Fibroblast of lung (primary cell): Measurements from ENCODE around the gene TBC1D5. TPM values are rescaled to one million over a fixed set of nuclear protein-coding genes. Genes with fewer than 3 reads are reported as not detected.

Experiments used
- DNase-seq, 2 donors: peaks; one replicate each; pipeline versions ENCODE4 v3.0.0 to v3.0.0-alpha.2; 2010; ENCODE audit warnings: low read depth in 2 of 2
- H2AFZ ChIP-seq: 2 replicates; pipeline ENCODE4 v1.5.1; 2012; ENCODE audit warnings: low read length, control low read depth, inconsistent platforms
- H3K27ac ChIP-seq: 2 replicates; pipeline ENCODE4 v1.5.1; 2011; ENCODE audit warnings: low read length, control low read depth; ENCODE audit not compliant: insufficient read depth
- H3K27me3 ChIP-seq: 2 replicates; pipeline ENCODE4 v1.5.1; 2011; ENCODE audit warnings: mild to moderate bottlenecking, low read length; ENCODE audit not compliant: control insufficient read depth, insufficient read depth
- H3K36me3 ChIP-seq: 2 replicates; pipeline ENCODE4 v1.5.1; 2011; ENCODE audit warnings: low read length; ENCODE audit not compliant: control insufficient read depth, insufficient read depth
- H3K4me1 ChIP-seq: 2 replicates; pipeline ENCODE4 v1.5.1; 2011; ENCODE audit warnings: low read length; ENCODE audit not compliant: control insufficient read depth, insufficient read depth; ENCODE audit errors: extremely low read depth
- H3K4me2 ChIP-seq: 2 replicates; pipeline ENCODE4 v1.5.1; 2011; ENCODE audit warnings: low read length, control low read depth; ENCODE audit not compliant: insufficient read depth; ENCODE audit errors: extremely low read depth
- H3K4me3 ChIP-seq, 4 experiments: fragments of 200-600 bp in 1 of 4; sonication (generic) in 1 of 4; replicated peaks in 1 of 4; 2 replicates each; pipeline ENCODE4 v1.5.1; 2011 to 2016; ENCODE audit warnings: low read length in 4 of 4, low read depth in 3 of 4, mild to moderate bottlenecking in 3 of 4, control low read depth in 2 of 4, inconsistent platforms in 1 of 4, mixed read lengths in 1 of 4; ENCODE audit not compliant: insufficient read depth in 1 of 4; ENCODE audit errors: control extremely low read depth in 1 of 4
- H3K79me2 ChIP-seq: 2 replicates; pipeline ENCODE4 v1.5.1; 2012; ENCODE audit warnings: mild to moderate bottlenecking, low read length, inconsistent platforms; ENCODE audit not compliant: control insufficient read depth, insufficient read depth
- H3K9ac ChIP-seq: 2 replicates; pipeline ENCODE4 v1.5.1; 2011; ENCODE audit warnings: mild to moderate bottlenecking, low read length, control low read depth; ENCODE audit not compliant: insufficient read depth
- H3K9me3 ChIP-seq: 2 replicates; pipeline ENCODE4 v1.5.1; 2012; ENCODE audit warnings: low read depth, low read length; ENCODE audit not compliant: control insufficient read depth, insufficient read depth
- H4K20me1 ChIP-seq: 2 replicates; pipeline ENCODE4 v1.5.1; 2011; ENCODE audit warnings: low read length; ENCODE audit not compliant: control insufficient read depth, insufficient read depth; ENCODE audit errors: extremely low read depth
- CTCF ChIP-seq, 2 donors: IDR thresholded peaks in 1 of 2; conservative IDR thresholded peaks in 1 of 2; 1 replicate in 1 of 2; 2 replicates in 1 of 2; pipeline ENCODE4 v1.5.1; 2011 to 2012; ENCODE audit warnings: low read length in 2 of 2, control low read depth in 1 of 2, inconsistent platforms in 1 of 2, low read depth in 1 of 2, mild to moderate bottlenecking in 1 of 2
- EZH2 ChIP-seq: IDR thresholded peaks from 2 replicates; pipeline ENCODE4 v1.5.1; 2012; ENCODE audit warnings: low read length, control low read depth, mild to moderate bottlenecking; ENCODE audit errors: missing control alignments
- polyA plus RNA-seq, 2 donors: library from polyadenylated mRNA; depleted of rRNA in 1 of 2; stranded (reverse) in 1 of 2; unstranded in 1 of 2; fragments of >200 nt; gene quantifications; 2 replicates each; pipeline ENCODE4 v1.2.1, GENCODE V29; 2011 to 2012; ENCODE audit warnings: missing spikeins in 1 of 2
- total RNA-seq: library from RNA; depleted of rRNA; stranded (reverse); fragments of >200 nt; gene quantifications from 2 replicates; pipeline ENCODE4 v1.2.1, GENCODE V29; 2014

Gene TBC1D5
- total and polyA plus RNA-seq, 2 donors (not counting 1 experiment from before 2014, with no cell fraction given), result 43.6 to 129 TPM

- no peak for TF ChIP-seq CTCF (conservative IDR thresholded peaks at IDR 0.05 in 1 of 2, IDR thresholded peaks at IDR 0.05 in 1 of 2; ENCODE audit: low read depth in 1 of 2, low read length in 2 of 2)
- no peak for TF ChIP-seq EZH2
- H3K4me2 ChIP-seq, result no peak overlapping the region
- H3K9me3 ChIP-seq, result no peaks in the 10 kb centered on the region
- H2AFZ ChIP-seq, result no peak overlapping the region
- no peak overlapping the region for H3K4me3 ChIP-seq
- no peaks in the 10 kb centered on the region for H3K79me2 ChIP-seq
- no peaks in the 10 kb centered on the region for H3K27me3 ChIP-seq
- no peak overlapping the region for H3K27ac ChIP-seq
- no peaks in the 10 kb centered on the region for H4K20me1 ChIP-seq
- no peak overlapping the region for H3K9ac ChIP-seq
- H3K36me3 ChIP-seq, result no peaks in the 10 kb centered on the region
- H3K4me1 ChIP-seq, result no peaks in the 10 kb centered on the region
- no peak for DNase-seq
Measured at GRCh38 chr3:17137321-17137826, 605.1 kb downstream of the TBC1D5 start.

- Histone ChIP-seq H3K36me3 (no peaks in the 10 kb centered on the region), H3K9ac (no peak overlapping the region), H3K4me1 (no peaks in the 10 kb centered on the region), H3K9me3 (no peaks in the 10 kb centered on the region), H3K27ac (no peak overlapping the region), H2AFZ (no peak overlapping the region), H3K79me2 (no peaks in the 10 kb centered on the region), H3K4me2 (no peak overlapping the region), H3K4me3 (no peak overlapping the region), H4K20me1 (no peaks in the 10 kb centered on the region), H3K27me3 (no peaks in the 10 kb centered on the region)
- TF ChIP-seq CTCF (conservative IDR thresholded peaks at IDR 0.05 in 1 of 2, IDR thresholded peaks at IDR 0.05 in 1 of 2; ENCODE audit: low read depth in 1 of 2, low read length in 2 of 2) (no peak), EZH2 (no peak)
- peak in 1 of 2 donors; percentile 7 for DNase-seq
Measured at GRCh38 chr3:17136136-17136721, 606.2 kb downstream of the TBC1D5 start.

- Histone ChIP-seq H3K79me2 (no peaks in the 10 kb centered on the region), H3K27ac (no peak overlapping the region), H2AFZ (no peak overlapping the region), H3K27me3 (no peaks in the 10 kb centered on the region), H4K20me1 (no peaks in the 10 kb centered on the region), H3K9me3 (no peaks in the 10 kb centered on the region), H3K4me1 (no peaks in the 10 kb centered on the region), H3K4me3 (no peak overlapping the region), H3K4me2 (no peak overlapping the region), H3K36me3 (no peaks in the 10 kb centered on the region), H3K9ac (no peak overlapping the region)
- DNase-seq, result no peak
- TF ChIP-seq EZH2, result no peak
- no peak for TF ChIP-seq CTCF (conservative IDR thresholded peaks at IDR 0.05 in 1 of 2, IDR thresholded peaks at IDR 0.05 in 1 of 2; ENCODE audit: low read depth in 1 of 2, low read length in 2 of 2)
Measured at GRCh38 chr3:17135696-17136095, 606.7 kb downstream of the TBC1D5 start.
